HG03342 (cell line): ENCODE results near the gene NEB.
"Not testable (repeated sequence)": the region's sequence is repeated elsewhere in the genome, so short reads cannot be mapped to it uniquely, and the experiment has no call there.

Experiments
- ATAC-seq: cut with Tn5 transposase; IDR thresholded peaks from one replicate; pipeline ENCODE4 v1.9.1; 2021; ENCODE audit warnings: mild to moderate bottlenecking, moderate library complexity; ENCODE audit not compliant: unreplicated experiment

The NEB gene

GRCh38 chr2:151708788-151709187, 25.5 kb downstream of the NEB start:
- no peak for ATAC-seq

GRCh38 chr2:151707857-151708256, 26.4 kb downstream of the NEB start:
- no peak for ATAC-seq

GRCh38 chr2:151704480-151704961, 29.8 kb downstream of the NEB start:
- not testable (repeated sequence) for ATAC-seq

GRCh38 chr2:151698134-151698533, 36.1 kb downstream of the NEB start:
- ATAC-seq = not testable (repeated sequence)

GRCh38 chr2:151695778-151696177, 38.5 kb downstream of the NEB start:
- ATAC-seq = no peak

GRCh38 chr2:151691631-151692030, 42.6 kb downstream of the NEB start:
- no peak for ATAC-seq

- no peak for ATAC-seq
Measured at GRCh38 chr2:151688719-151689118, 45.6 kb downstream of the NEB start.

- no peak for ATAC-seq
Measured at GRCh38 chr2:151682459-151683003, 51.7 kb downstream of the NEB start.

GRCh38 chr2:151681051-151681450, 53.2 kb downstream of the NEB start:
- no peak for ATAC-seq

- ATAC-seq = no peak
Measured at GRCh38 chr2:151679994-151680393, 54.3 kb downstream of the NEB start.

- ATAC-seq = no peak
Measured at GRCh38 chr2:151678849-151679248, 55.4 kb downstream of the NEB start.

- ATAC-seq = no peak
Measured at GRCh38 chr2:151673016-151673415, 61.3 kb downstream of the NEB start.

GRCh38 chr2:151672277-151672676, 62.0 kb downstream of the NEB start:
- no peak for ATAC-seq

- ATAC-seq = no peak
Measured at GRCh38 chr2:151670846-151671597, 63.3 kb downstream of the NEB start.

- ATAC-seq = no peak
Measured at GRCh38 chr2:151670346-151670745, 63.9 kb downstream of the NEB start.

GRCh38 chr2:151669585-151670081, 64.6 kb downstream of the NEB start:
- ATAC-seq = no peak

GRCh38 chr2:151668737-151669136, 65.5 kb downstream of the NEB start:
- ATAC-seq = no peak

GRCh38 chr2:151665959-151666358, 68.3 kb downstream of the NEB start:
- ATAC-seq = no peak

GRCh38 chr2:151664520-151664919, 69.8 kb downstream of the NEB start:
- ATAC-seq = no peak

GRCh38 chr2:151661625-151662024, 72.7 kb downstream of the NEB start:
- ATAC-seq = no peak

GRCh38 chr2:151658081-151658480, 76.2 kb downstream of the NEB start:
- no peak for ATAC-seq

GRCh38 chr2:151657667-151658076, 76.6 kb downstream of the NEB start:
- no peak for ATAC-seq
